OCI-LY3 (cell line): ENCODE measurements around the gene VOPP1.
"Not testable (repeated sequence)": the region's sequence is repeated elsewhere in the genome, so short reads cannot be mapped to it uniquely, and the experiment has no call there.

Experiments
- H2AFZ ChIP-seq: fragments of 200-600, 300-600 bp; shearing (Covaris generic); 2 replicates; pipeline ENCODE4 v1.6.0; 2014; ENCODE audit warnings: antibody characterized with exemption, low read depth, low read length
- H3K27ac ChIP-seq: fragments of 200-600, 300-600 bp; sonication (generic); 2 replicates; pipeline ENCODE4 v1.5.1; 2014; ENCODE audit warnings: mild to moderate bottlenecking, low read length, moderate library complexity, mixed read lengths
- H3K27me3 ChIP-seq: fragments of 200-600, 300-600 bp; sonication (generic); 2 replicates; pipeline ENCODE4 v1.6.1; 2014; ENCODE audit warnings: low read depth, low read length, mixed read lengths
- H3K36me3 ChIP-seq: fragments of 200-600, 300-600 bp; sonication (generic); replicated peaks from 2 replicates; pipeline ENCODE3; 2014; ENCODE audit warnings: low read depth, low read length, mixed read lengths
- H3K4me1 ChIP-seq: fragments of 300-600, 200-600 bp; sonication (generic); 2 replicates; pipeline ENCODE4 v1.6.1; 2014; ENCODE audit warnings: low read length, mixed read lengths
- H3K4me2 ChIP-seq: fragments of 200-600, 300-600 bp; sonication (generic); 2 replicates; pipeline ENCODE4 v1.6.1; 2014; ENCODE audit warnings: low read length, mixed read lengths
- H3K4me3 ChIP-seq: fragments of 300-600, 200-600 bp; sonication (generic); 2 replicates; pipeline ENCODE4 v1.5.1; 2014; ENCODE audit warnings: antibody characterized with exemption, mild to moderate bottlenecking, low read length, moderate library complexity
- H3K79me2 ChIP-seq: fragments of 300-600, 200-600 bp; shearing (Covaris generic); 2 replicates; pipeline ENCODE4 v1.6.1; 2014; ENCODE audit warnings: mild to moderate bottlenecking, low read length, mixed read lengths
- H3K9ac ChIP-seq: fragments of 300-600, 200-600 bp; shearing (Covaris generic); 2 replicates; pipeline ENCODE4 v1.6.0; 2014; ENCODE audit warnings: mild to moderate bottlenecking, low read length, moderate library complexity
- H3K9me3 ChIP-seq: fragments of 200-600, 300-600 bp; shearing (Covaris generic); 2 replicates; pipeline ENCODE4 v1.6.1; 2014; ENCODE audit warnings: low read length, mixed read lengths; ENCODE audit not compliant: insufficient read depth
- H4K20me1 ChIP-seq: fragments of 200-600, 300-600 bp; sonication (generic); 2 replicates; pipeline ENCODE4 v1.6.1; 2016; ENCODE audit warnings: low read length, mixed read lengths; ENCODE audit not compliant: insufficient read depth
- EZH2phosphoT487 ChIP-seq: fragments of 200-600 bp; shearing (Covaris generic); IDR thresholded peaks from 2 replicates; pipeline ENCODE4 v1.6.1; 2018; ENCODE audit warnings: antibody characterized with exemption, mixed run types, low read depth
- TF ChIP-seq, protein P1 (sequence below): fragments of 200-600, 300-600 bp; sonication (generic); IDR thresholded peaks from 2 replicates; pipeline ENCODE4 v1.5.1; 2014; ENCODE audit warnings: antibody characterized with exemption, low read length, low read depth

Gene VOPP1, protein sequence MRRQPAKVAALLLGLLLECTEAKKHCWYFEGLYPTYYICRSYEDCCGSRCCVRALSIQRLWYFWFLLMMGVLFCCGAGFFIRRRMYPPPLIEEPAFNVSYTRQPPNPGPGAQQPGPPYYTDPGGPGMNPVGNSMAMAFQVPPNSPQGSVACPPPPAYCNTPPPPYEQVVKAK

DNA sequence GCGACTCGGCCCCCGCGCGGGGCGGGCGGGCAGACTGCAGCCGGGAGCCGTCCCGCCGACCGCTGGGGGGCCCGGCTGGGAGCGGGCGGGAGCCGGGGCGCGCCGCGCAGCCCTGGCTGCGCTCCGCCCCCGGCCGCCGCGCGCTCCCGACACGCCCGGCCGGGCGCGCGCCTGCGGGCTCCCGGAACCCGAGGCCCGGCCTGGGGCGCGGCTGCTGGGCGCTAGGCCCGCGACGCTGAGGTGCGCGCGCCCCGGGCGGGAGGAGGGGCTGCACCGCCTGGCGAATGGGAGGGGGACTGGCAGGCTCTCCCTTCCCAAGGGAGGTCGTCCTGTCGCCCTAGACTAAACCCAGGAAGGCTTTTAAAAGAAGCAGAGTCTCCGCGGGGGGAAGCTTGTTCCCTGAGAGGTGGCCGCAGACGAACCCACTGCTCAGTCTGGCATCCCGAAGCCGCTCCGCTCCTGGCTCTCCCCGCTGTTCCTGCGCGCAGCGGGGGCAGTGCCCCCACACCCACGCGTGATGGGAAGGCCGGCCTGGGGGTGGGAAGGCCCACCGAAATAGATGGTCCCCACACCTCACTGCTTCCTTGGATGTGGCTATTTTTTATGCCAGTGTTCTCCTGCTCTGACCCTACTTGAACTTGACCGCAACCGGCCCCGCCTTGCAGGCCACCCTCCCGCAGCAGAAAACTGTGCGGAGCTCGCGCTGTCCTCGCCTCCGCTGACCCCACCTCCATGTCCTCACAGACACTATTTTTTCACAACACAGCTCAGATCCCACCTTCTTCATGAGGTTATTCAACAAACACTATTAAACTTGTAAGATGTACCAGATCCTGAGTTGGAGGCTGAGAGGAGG, at the start of gene VOPP1:
TSS of gene VOPP1 (minus strand) at position 125 of the 856 bp plus-strand sequence. CDS start 178 bp downstream, outside the sequence.
- peak within 1 kb of the TSS; percentile 22; the same call in 1 of the 2 replicates for H2AFZ ChIP-seq
- no peak for TF ChIP-seq EZH2phosphoT487
- TF ChIP-seq, protein P1, sequence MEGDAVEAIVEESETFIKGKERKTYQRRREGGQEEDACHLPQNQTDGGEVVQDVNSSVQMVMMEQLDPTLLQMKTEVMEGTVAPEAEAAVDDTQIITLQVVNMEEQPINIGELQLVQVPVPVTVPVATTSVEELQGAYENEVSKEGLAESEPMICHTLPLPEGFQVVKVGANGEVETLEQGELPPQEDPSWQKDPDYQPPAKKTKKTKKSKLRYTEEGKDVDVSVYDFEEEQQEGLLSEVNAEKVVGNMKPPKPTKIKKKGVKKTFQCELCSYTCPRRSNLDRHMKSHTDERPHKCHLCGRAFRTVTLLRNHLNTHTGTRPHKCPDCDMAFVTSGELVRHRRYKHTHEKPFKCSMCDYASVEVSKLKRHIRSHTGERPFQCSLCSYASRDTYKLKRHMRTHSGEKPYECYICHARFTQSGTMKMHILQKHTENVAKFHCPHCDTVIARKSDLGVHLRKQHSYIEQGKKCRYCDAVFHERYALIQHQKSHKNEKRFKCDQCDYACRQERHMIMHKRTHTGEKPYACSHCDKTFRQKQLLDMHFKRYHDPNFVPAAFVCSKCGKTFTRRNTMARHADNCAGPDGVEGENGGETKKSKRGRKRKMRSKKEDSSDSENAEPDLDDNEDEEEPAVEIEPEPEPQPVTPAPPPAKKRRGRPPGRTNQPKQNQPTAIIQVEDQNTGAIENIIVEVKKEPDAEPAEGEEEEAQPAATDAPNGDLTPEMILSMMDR, result no peak
- H3K4me1 ChIP-seq, result peaks cover 40% of the 10 kb centered on the region
- H4K20me1 ChIP-seq, result peaks cover 23% of the 10 kb centered on the region
- peak within 1 kb of the TSS; percentile 95 for H3K27ac ChIP-seq
- H3K9me3 ChIP-seq, result no peaks in the 10 kb centered on the region
- peak within 1 kb of the TSS; percentile 91 for H3K4me3 ChIP-seq
- no peaks in the 10 kb centered on the region for H3K27me3 ChIP-seq
- H3K4me2 ChIP-seq, result peak within 1 kb of the TSS; percentile 95
- H3K79me2 ChIP-seq, result peaks cover 68% of the 10 kb centered on the region
- H3K9ac ChIP-seq, result peak within 1 kb of the TSS; percentile 93
- peaks cover 23% of the 10 kb centered on the region for H3K36me3 ChIP-seq

- H3K36me3 ChIP-seq, result no peaks in the 10 kb centered on the region
- no peak for TF ChIP-seq EZH2phosphoT487
- TF ChIP-seq, protein P1, result no peak
- no peak overlapping the region for H3K4me2 ChIP-seq
- H2AFZ ChIP-seq, result no peak overlapping the region
- no peaks in the 10 kb centered on the region for H3K79me2 ChIP-seq
- no peaks in the 10 kb centered on the region; the same call in 1 of the 2 replicates for H3K27me3 ChIP-seq
- 0 out of 2 replicates have a peak, but pooled peaks cover 3% of the 10 kb centered on the region for H3K9me3 ChIP-seq
- no peaks in the 10 kb centered on the region for H4K20me1 ChIP-seq
- no peak overlapping the region for H3K9ac ChIP-seq
- no peak overlapping the region for H3K27ac ChIP-seq
- no peaks in the 10 kb centered on the region for H3K4me1 ChIP-seq
- H3K4me3 ChIP-seq, result no peak overlapping the region
These were observed 46.6 kb upstream of the VOPP1 start for GRCh38 chr7:55618913-55619312.

- not testable (repeated sequence) for H2AFZ ChIP-seq, H3K4me2 ChIP-seq, H3K4me1 ChIP-seq, H3K4me3 ChIP-seq, H4K20me1 ChIP-seq, H3K27ac ChIP-seq, H3K9ac ChIP-seq, H3K27me3 ChIP-seq, H3K79me2 ChIP-seq, H3K9me3 ChIP-seq, H3K36me3 ChIP-seq
These were observed 42.2 kb upstream of the VOPP1 start for GRCh38 chr7:55614365-55615064.

GRCh38 chr7:55609726-55610125, 37.4 kb upstream of the VOPP1 start:
- not testable (repeated sequence) for H3K27me3 ChIP-seq, H3K4me1 ChIP-seq, H3K27ac ChIP-seq, H3K4me3 ChIP-seq, H3K36me3 ChIP-seq, H3K4me2 ChIP-seq, H3K9me3 ChIP-seq, H3K79me2 ChIP-seq, H2AFZ ChIP-seq, H4K20me1 ChIP-seq, H3K9ac ChIP-seq

- not testable (repeated sequence) for H3K4me2 ChIP-seq, H3K27me3 ChIP-seq, H3K9ac ChIP-seq, H3K9me3 ChIP-seq, H3K36me3 ChIP-seq, H3K27ac ChIP-seq, H3K4me3 ChIP-seq, H3K79me2 ChIP-seq, H2AFZ ChIP-seq, H4K20me1 ChIP-seq, H3K4me1 ChIP-seq
These were observed 33.4 kb upstream of the VOPP1 start for GRCh38 chr7:55605661-55606060.
